Left renal pelvis (tissue), 4 donors: ENCODE measurements around the gene TOGARAM2. TPM values are rescaled to one million over a fixed set of nuclear protein-coding genes. Genes with fewer than 3 reads are reported as not detected.
"Not testable (repeated sequence)": the region's sequence is repeated elsewhere in the genome, so short reads cannot be mapped to it uniquely, and the experiment has no call there.

Source experiments
- DNase-seq, 4 donors: peaks; one replicate each; pipeline ENCODE4 v3.0.0-alpha.2; 2013; ENCODE audit warnings: low read depth in 4 of 4, low spot score in 3 of 4
- polyA plus RNA-seq, 4 donors: library from polyadenylated mRNA; unstranded; fragments of 120-200 nt; gene quantifications; one replicate each; pipeline ENCODE4 v1.2.1, GENCODE V29; 2013; ENCODE audit not compliant: insufficient read length in 4 of 4

The TOGARAM2 gene
- polyA plus RNA-seq, 4 donors, result 0.15 to 1.6 (median 0.85) TPM

- no peak for DNase-seq
Measured at GRCh38 chr2:28976584-28976983, 4.5 kb upstream of the TOGARAM2 start.

- DNase-seq, result no peak
Measured at GRCh38 chr2:28977176-28977875, 3.8 kb upstream of the TOGARAM2 start.

- not testable (repeated sequence) for DNase-seq
Measured at GRCh38 chr2:28978001-28978400, 3.1 kb upstream of the TOGARAM2 start.

GRCh38 chr2:28978606-28979005 is 2.5 kb upstream of the TOGARAM2 start:
- no peak for DNase-seq

- no peak for DNase-seq
Measured at GRCh38 chr2:28979041-28979440, 2.1 kb upstream of the TOGARAM2 start.

- no peak for DNase-seq
Measured at GRCh38 chr2:28979576-28980366, 1.3 kb upstream of the TOGARAM2 start.

- no peak for DNase-seq
Measured at GRCh38 chr2:28980368-28981015, 606 bp upstream of the TOGARAM2 start.

GRCh38 chr2:28981620-28982376 is 700 bp downstream of the TOGARAM2 start:
- DNase-seq, result no peak

GRCh38 chr2:28982381-28982950 is 1.4 kb downstream of the TOGARAM2 start:
- DNase-seq, result no peak

GRCh38 chr2:28986429-28986828 is 5.3 kb downstream of the TOGARAM2 start:
- DNase-seq, result no peak

- DNase-seq, result no peak
Measured at GRCh38 chr2:28989973-28990372, 8.9 kb downstream of the TOGARAM2 start.

- no peak for DNase-seq
Measured at GRCh38 chr2:28990445-28990844, 9.3 kb downstream of the TOGARAM2 start.

- no peak for DNase-seq
Measured at GRCh38 chr2:28991021-28991420, 9.9 kb downstream of the TOGARAM2 start.

GRCh38 chr2:28991460-28991859 is 10.4 kb downstream of the TOGARAM2 start:
- DNase-seq, result no peak

- no peak for DNase-seq
Measured at GRCh38 chr2:28993206-28993960, 12.3 kb downstream of the TOGARAM2 start.

GRCh38 chr2:28994074-28994473 is 13.0 kb downstream of the TOGARAM2 start:
- DNase-seq, result no peak

GRCh38 chr2:28994679-28995078 is 13.6 kb downstream of the TOGARAM2 start:
- no peak for DNase-seq

GRCh38 chr2:28995765-28996750 is 15.0 kb downstream of the TOGARAM2 start:
- DNase-seq, result no peak
